Suprapubic skin (tissue), 4 donors: ENCODE results near the gene TIPARP. TPM values are rescaled to one million over a fixed set of nuclear protein-coding genes. Genes with fewer than 3 reads are reported as not detected.

Experiments used
- DNase-seq, 2 donors: peaks; one replicate each; pipeline ENCODE4 v3.0.0-alpha.2; 2019; ENCODE audit warnings: low spot score in 2 of 2
- H3K27ac ChIP-seq: fragments of 200-600 bp; sonication (generic); one replicate; pipeline ENCODE4 v1.5.1; 2019
- H3K27me3 ChIP-seq: fragments of 200-600 bp; sonication (generic); one replicate; pipeline ENCODE4 v1.5.1; 2019
- H3K36me3 ChIP-seq: fragments of 200-600 bp; sonication (generic); one replicate; pipeline ENCODE4 v1.5.1; 2019
- H3K4me1 ChIP-seq: fragments of 200-600 bp; sonication (generic); one replicate; pipeline ENCODE4 v1.5.1; 2019
- H3K4me3 ChIP-seq: fragments of 200-600 bp; sonication (generic); one replicate; pipeline ENCODE4 v1.5.1; 2019; ENCODE audit warnings: mild to moderate bottlenecking
- H3K9me3 ChIP-seq: fragments of 200-600 bp; sonication (generic); one replicate; pipeline ENCODE4 v1.5.1; 2019
- CTCF ChIP-seq, 2 donors: fragments of 200-600 bp in 1 of 2; fragments of 450-650 bp in 1 of 2; sonication (generic) in 1 of 2; IDR thresholded peaks; one replicate each; pipeline ENCODE4 v1.5.1; 2016 to 2019; ENCODE audit warnings: antibody characterized with exemption in 2 of 2, mild to moderate bottlenecking in 1 of 2, moderate library complexity in 1 of 2
- EP300 ChIP-seq: sonication (generic); formaldehyde crosslinking; IDR thresholded peaks from one replicate; pipeline ENCODE4 v1.6.1; 2017; ENCODE audit warnings: antibody characterized with exemption
- POLR2A ChIP-seq, 2 donors: fragments of 450-650 bp; IDR thresholded peaks; one replicate each; pipeline ENCODE4 v1.6.1; 2017; ENCODE audit warnings: antibody characterized with exemption in 2 of 2, mild to moderate bottlenecking in 2 of 2, moderate library complexity in 2 of 2
- POLR2AphosphoS5 ChIP-seq, 3 donors: sonication (generic); formaldehyde crosslinking; IDR thresholded peaks; one replicate each; pipeline ENCODE4 v1.6.1; 2017; ENCODE audit warnings: antibody characterized with exemption in 3 of 3
- whole genome bisulfite sequencing: methylation state at CpG from one replicate; pipeline ENCODE4 v1.1.5; 2018; 5-methylcytosine and 5-hydroxymethylcytosine counted together
- total RNA-seq, 4 donors: library from RNA; depleted of rRNA; stranded (reverse); fragments of >200 nt; gene quantifications; one replicate each; pipeline ENCODE4 v1.1.0, GENCODE V29; 2016

Gene TIPARP
- total RNA-seq, 4 donors from 2014 or later = 85.5 to 152 (median 140) TPM

- WGBS = 76% methylated on average over 7 of the region's 7 CpGs
- Histone ChIP-seq H3K36me3 (no peaks in the 10 kb centered on the region), H3K4me3 (no peak overlapping the region), H3K27ac (no peak overlapping the region), H3K27me3 (no peaks in the 10 kb centered on the region), H3K4me1 (no peaks in the 10 kb centered on the region), H3K9me3 (no peaks in the 10 kb centered on the region)
- DNase-seq = no peak
- no peak for TF ChIP-seq CTCF (IDR thresholded peaks at IDR 0.05)
- TF ChIP-seq EP300 = no peak
- no peak for TF ChIP-seq POLR2A (IDR thresholded peaks at IDR 0.05)
- no peak for TF ChIP-seq POLR2AphosphoS5 (IDR thresholded peaks at IDR 0.05)
Observed at GRCh38 chr3:156744631-156745030, 70.2 kb downstream of the TIPARP start.

- Histone ChIP-seq H3K27me3 (no peaks in the 10 kb centered on the region), H3K4me1 (peaks cover 7% of the 10 kb centered on the region), H3K9me3 (no peaks in the 10 kb centered on the region), H3K4me3 (no peak overlapping the region), H3K36me3 (no peaks in the 10 kb centered on the region), H3K27ac (no peak overlapping the region)
- 74% methylated on average over 1 of the region's 1 CpG for WGBS
- no peak for DNase-seq
- TF ChIP-seq POLR2AphosphoS5 (IDR thresholded peaks at IDR 0.05) = no peak
- TF ChIP-seq EP300 = no peak
- no peak for TF ChIP-seq CTCF (IDR thresholded peaks at IDR 0.05)
- TF ChIP-seq POLR2A (IDR thresholded peaks at IDR 0.05) = no peak
Observed at GRCh38 chr3:156745766-156746165, 71.4 kb downstream of the TIPARP start.

GRCh38 chr3:156747046-156747445, 72.7 kb downstream of the TIPARP start:
- H3K27ac ChIP-seq = no peak overlapping the region
- H3K36me3 ChIP-seq = no peaks in the 10 kb centered on the region
- H3K4me3 ChIP-seq = no peak overlapping the region
- H3K4me1 ChIP-seq = peaks cover 20% of the 10 kb centered on the region
- WGBS = 88% methylated on average over 1 of the region's 1 CpG
- no peak for TF ChIP-seq POLR2A (IDR thresholded peaks at IDR 0.05)
- TF ChIP-seq CTCF (IDR thresholded peaks at IDR 0.05) = no peak
- TF ChIP-seq POLR2AphosphoS5 (IDR thresholded peaks at IDR 0.05) = no peak
- no peak for TF ChIP-seq EP300
- H3K27me3 ChIP-seq = no peaks in the 10 kb centered on the region
- no peak for DNase-seq
- no peaks in the 10 kb centered on the region for H3K9me3 ChIP-seq

GRCh38 chr3:156749244-156749643, 74.9 kb downstream of the TIPARP start:
- no peak for DNase-seq
- no peak overlapping the region for H3K4me3 ChIP-seq
- H3K36me3 ChIP-seq = no peaks in the 10 kb centered on the region
- H3K9me3 ChIP-seq = no peaks in the 10 kb centered on the region
- WGBS = 82% methylated on average over 5 of the region's 5 CpGs
- TF ChIP-seq CTCF (IDR thresholded peaks at IDR 0.05) (no peak), EP300 (no peak), POLR2A (IDR thresholded peaks at IDR 0.05) (no peak), POLR2AphosphoS5 (IDR thresholded peaks at IDR 0.05) (no peak)
- peaks cover 22% of the 10 kb centered on the region for H3K4me1 ChIP-seq
- no peaks in the 10 kb centered on the region for H3K27me3 ChIP-seq
- no peak overlapping the region for H3K27ac ChIP-seq

GRCh38 chr3:156750191-156750873, 75.9 kb downstream of the TIPARP start:
- Histone ChIP-seq H3K4me3 (no peak overlapping the region), H3K27ac (no peak overlapping the region), H3K36me3 (no peaks in the 10 kb centered on the region), H3K4me1 (peaks cover 22% of the 10 kb centered on the region), H3K27me3 (no peaks in the 10 kb centered on the region), H3K9me3 (no peaks in the 10 kb centered on the region)
- no peak for DNase-seq
- TF ChIP-seq EP300 (no peak), CTCF (IDR thresholded peaks at IDR 0.05) (no peak), POLR2AphosphoS5 (IDR thresholded peaks at IDR 0.05) (no peak), POLR2A (IDR thresholded peaks at IDR 0.05) (no peak)
- 52% methylated on average over 3 of the region's 3 CpGs for WGBS
